Stimulated activated CD4-positive, alpha-beta T cell treated with anti-CD3 and anti-CD28 coated beads, Interleukin-2, amount 100 ng/mL, for 4 hours (primary cell): ENCODE results near the gene ADAD2.
A peak's percentile ranks its signal among the peaks of the same experiment; 100 is the strongest.

Experiments used
- DNase-seq: peaks from one replicate; pipeline ENCODE4 v3.0.0-alpha.2; 2020; ENCODE audit warnings: low read depth

The ADAD2 gene

GRCh38 chr16:84190731-84191388 lies at the start of gene ADAD2:
Gene ADAD2 (plus strand): TSS chr16:84191157. CDS start chr16:84191231, 74 bp downstream.
- no peak for DNase-seq

DNA sequence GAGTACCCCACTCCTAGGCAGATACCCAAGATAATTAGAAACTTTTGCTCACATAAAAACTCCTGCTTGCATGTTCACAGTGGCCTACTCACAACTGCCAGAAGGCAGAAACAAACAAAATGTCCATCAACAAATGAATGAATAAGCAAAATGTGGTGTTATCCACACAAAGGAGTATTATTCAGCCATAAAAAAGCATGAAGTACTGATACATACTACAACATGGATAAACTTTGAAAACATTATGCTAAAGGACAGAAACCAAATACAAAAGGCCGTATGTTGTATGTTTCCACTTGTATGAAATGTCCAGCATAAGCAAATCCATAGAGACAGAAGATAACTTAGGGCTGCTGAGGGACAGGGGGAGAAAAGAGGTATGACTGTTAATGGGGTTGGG lies 47.9 kb upstream of the ADAD2 start:
- DNase-seq: no peak

- no peak for DNase-seq
These were observed 47.2 kb upstream of the ADAD2 start for GRCh38 chr16:84143784-84144199.

DNA sequence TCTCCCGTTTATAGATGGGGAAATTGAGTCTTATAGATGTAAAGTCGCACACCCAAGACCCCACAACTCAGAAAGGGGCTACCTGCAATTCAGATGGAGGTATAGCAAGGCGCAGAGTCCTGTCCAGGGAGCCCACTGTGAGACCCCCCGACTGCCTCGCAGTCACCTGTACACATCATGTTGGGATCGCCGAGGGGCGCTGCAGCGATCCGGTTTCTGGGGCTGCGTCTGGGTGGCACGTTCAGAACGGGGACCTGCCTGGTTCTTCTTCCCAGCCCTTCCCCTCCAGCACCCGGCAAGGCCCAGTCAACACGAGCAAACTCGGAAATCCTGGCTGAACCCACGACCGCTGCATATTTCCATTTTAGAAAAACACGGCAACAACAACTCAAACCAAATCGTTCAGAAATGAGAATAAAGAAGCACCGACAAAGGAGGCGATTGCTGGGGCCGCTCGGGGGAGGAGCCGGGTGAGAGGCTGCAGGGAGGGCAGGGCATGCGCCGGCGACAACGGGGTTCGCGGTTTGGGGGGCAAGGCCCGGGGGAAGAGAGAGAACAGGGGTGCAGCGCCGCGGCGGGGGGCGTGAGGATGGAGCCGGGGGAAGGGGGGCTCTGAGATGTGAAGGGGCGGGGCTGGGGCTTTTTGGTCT lies 46.6 kb upstream of the ADAD2 start:
- DNase-seq: peak; percentile 5

- peak; percentile 91 for DNase-seq
These were observed 45.9 kb upstream of the ADAD2 start, which contains the start of the genes DNAAF1 and HSDL1 for GRCh38 chr16:84144859-84145639. Gene DNAAF1 (plus strand): TSS chr16:84145308. CDS start chr16:84145441, 133 bp downstream. Gene HSDL1 (minus strand): TSS chr16:84145177. CDS start chr16:84131321, 13,856 bp downstream.

DNA sequence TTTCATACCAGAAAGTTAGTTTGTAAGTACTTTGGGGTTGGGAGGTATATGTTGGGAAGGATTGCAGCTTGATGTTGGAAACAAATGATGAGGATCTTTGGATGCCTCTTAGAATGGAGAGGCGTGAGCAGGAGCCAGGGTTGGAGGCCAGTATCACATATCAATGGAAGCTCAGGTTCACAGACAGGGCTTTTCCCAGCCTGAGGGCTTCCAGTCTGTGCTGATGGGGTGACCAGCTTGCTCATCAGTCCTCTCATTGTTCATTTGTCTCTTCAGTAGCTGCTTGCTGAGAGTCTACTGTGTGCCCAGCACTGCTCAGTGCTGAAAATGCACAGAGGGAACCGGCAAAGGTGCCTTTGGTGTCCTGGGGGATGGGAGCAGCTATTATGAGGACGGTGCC lies 40.0 kb upstream of the ADAD2 start:
- DNase-seq: no peak

DNA sequence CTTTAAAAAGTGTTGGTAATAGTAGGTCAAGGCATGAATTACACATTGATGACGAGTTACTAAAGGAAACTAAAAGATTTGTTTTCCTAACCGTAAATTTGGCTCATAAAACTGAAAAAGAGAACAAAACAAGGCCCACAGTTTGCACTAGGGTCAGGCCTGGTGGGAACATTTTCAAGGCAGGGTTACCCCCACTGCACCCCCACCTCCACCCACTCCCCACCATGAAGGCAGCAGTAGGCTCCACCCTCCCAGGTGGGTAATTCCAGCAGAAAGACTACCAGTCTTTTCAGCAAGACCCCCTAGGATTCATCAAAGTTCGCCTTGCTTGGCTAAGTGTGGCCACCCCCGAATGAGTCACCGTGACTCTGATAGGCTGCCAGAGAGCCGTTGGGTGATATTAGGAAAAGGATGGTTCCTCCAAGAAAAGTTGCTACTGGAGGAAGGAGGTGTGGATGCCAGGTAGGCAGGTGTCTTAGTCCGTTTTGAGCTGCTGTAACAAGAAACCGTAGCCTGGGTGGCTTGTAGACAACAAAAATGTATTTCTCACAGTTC lies 37.2 kb upstream of the ADAD2 start:
- no peak for DNase-seq

GRCh38 chr16:84155226-84155625 lies 35.7 kb upstream of the ADAD2 start:
- no peak for DNase-seq

- DNase-seq: no peak
These were observed 35.2 kb upstream of the ADAD2 start for GRCh38 chr16:84155771-84156170.

DNA sequence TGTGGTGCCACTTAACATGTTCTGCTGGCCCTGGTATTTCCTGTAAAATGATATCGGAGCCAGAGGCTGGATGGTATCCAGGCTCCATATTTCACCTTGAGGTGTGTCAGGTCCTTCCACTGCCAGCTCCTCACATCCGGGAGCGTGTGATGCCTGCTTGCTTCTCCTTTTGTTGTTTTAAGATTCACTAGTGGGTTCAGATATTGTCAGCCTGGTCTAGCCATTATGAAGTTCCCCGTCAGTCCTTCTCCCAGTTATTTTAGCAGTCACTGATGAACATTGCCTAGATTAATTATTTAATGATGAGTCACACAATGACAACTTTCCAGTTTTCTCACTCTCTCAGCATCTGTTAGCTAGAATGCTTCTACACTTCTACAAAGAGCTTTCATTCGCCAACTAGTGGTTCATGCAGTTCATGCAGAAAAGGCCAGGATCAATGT lies 34.6 kb upstream of the ADAD2 start:
- DNase-seq: no peak

DNA sequence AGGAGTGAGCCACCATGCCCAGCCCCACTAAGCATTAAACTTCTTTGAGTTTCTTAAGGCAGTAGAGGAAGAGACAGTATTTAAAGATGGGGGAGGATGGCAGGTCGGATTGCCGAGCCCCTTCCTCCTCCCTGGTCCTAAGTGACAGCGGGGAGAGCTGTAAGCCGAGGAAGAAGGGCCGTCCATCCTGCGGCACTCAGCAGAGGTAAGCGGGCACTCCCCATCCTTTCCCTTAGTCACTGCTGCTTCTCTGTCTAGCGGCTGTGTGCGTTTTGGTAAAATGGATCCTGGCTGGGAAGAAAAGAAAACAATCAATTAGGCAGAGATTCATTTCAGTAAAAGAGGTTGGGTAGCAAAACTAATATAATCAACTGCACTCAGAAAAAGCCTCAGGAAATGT lies 31.9 kb upstream of the ADAD2 start:
- DNase-seq: no peak

- no peak for DNase-seq
These were observed 31.2 kb upstream of the ADAD2 start for GRCh38 chr16:84159800-84160199.

DNA sequence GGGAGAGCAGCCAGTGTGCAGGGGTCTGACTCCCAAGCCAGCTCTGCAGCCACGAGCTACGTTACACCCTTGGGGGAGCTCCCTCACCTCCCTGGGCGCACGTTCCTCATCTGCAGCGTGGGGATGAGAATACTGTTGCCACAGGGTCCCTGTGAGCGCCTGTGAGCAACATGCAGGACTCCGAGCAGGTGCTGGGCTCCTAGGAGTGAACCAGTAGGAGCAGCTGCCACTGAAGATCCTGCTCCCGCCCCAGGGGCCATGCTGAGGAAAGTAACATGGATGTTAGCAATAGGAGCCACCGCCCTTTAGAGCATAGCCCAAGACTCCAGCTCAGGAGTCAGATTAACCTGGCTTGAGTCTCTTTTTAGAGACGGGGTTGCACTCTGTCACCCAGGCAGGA lies 29.9 kb upstream of the ADAD2 start:
- no peak for DNase-seq

- DNase-seq: no peak
These were observed 29.2 kb upstream of the ADAD2 start for GRCh38 chr16:84161801-84162200.

- no peak for DNase-seq
These were observed 25.2 kb upstream of the ADAD2 start for GRCh38 chr16:84165746-84166145.

DNA sequence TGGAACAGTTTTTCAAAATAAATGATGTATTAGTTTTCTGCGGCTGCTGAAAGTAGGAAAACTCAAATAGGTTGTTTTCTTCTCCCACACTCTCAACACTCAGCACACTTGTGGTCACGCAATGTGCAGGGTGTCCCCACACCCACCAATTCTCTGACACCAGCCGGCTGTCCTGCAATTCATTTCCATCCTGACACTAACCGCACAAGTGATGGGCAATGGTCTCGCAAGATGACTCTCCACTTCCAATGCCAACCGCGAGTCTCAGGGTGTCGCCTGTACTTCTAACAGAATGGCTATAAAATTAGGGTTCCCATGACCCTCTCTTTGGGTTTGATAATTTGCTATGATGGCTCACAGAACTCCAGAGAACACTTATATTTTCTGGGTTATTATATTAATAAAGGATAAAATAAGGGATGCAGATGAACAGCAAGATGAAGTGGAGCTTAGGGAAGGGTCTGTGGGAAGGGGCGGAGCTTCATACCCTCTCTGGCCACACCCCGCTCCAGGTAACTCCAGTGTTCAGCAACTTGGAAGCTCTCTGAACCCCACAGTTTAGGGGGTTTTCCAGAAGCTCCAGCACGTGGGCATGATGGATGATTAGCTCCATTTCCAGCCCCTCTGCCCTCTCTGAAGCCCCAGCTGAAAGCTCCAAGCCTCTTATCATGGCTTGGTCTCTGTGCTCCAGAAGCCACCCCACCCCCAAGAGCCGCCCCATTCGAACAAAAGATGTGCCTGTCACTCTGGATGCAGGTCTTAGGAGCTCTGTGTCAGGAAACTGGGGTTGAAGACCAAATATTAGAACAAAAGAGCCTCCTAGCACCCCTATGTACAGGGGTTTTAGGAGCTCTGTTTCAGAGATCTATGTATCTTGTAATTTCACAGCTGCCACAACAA lies 23.9 kb upstream of the ADAD2 start:
- no peak for DNase-seq

- no peak for DNase-seq
These were observed 21.1 kb upstream of the ADAD2 start for GRCh38 chr16:84169765-84170310.

- no peak for DNase-seq
These were observed 16.6 kb upstream of the ADAD2 start for GRCh38 chr16:84174396-84174795.

- peak; percentile 50 for DNase-seq
These were observed 15.4 kb upstream of the ADAD2 start for GRCh38 chr16:84175350-84176081.
